K562 (cell line): Measurements from ENCODE around the gene BCL2L12. TPM values are rescaled to one million over a fixed set of nuclear protein-coding genes. Genes with fewer than 3 reads are reported as not detected.

Experiments used
- CC2D1A ChIP-seq: fragments of 450-650 bp; IDR thresholded peaks from 2 replicates; pipeline ENCODE4 v1.6.1; 2017; ENCODE audit warnings: mild to moderate bottlenecking
- CEBPB ChIP-seq: fragments of 450-650 bp; IDR thresholded peaks from 2 replicates; pipeline ENCODE4 v1.6.1; 2016; ENCODE audit warnings: missing genetic modification characterization, missing compliant biosample characterization
- CREM ChIP-seq: IDR thresholded peaks from 2 replicates; pipeline ENCODE4 v1.6.1; 2014; ENCODE audit warnings: antibody characterized with exemption, low read depth
- HMG20B ChIP-seq: fragments of 250-450 bp; sonication (Bioruptor Pico); IDR thresholded peaks from 2 replicates; pipeline ENCODE4 v1.5.0; 2021; ENCODE audit warnings: mild to moderate bottlenecking
- NFE2 ChIP-seq: IDR thresholded peaks from 2 replicates; pipeline ENCODE4 v1.6.1; 2014; ENCODE audit warnings: antibody characterized with exemption, low read depth
- POLR2AphosphoS5 ChIP-seq: IDR thresholded peaks from 2 replicates; pipeline ENCODE4 v1.6.1; 2011; ENCODE audit warnings: mild to moderate bottlenecking, low read depth, low read length, moderate library complexity; ENCODE audit not compliant: control insufficient read depth, insufficient read depth
- SIN3B ChIP-seq: fragments of 450-650 bp; IDR thresholded peaks from 2 replicates; pipeline ENCODE4 v1.6.1; 2017; ENCODE audit warnings: low read depth, mild to moderate bottlenecking, moderate library complexity
- SMC3 ChIP-seq: conservative IDR thresholded peaks from 2 replicates; pipeline ENCODE4 v1.6.1; 2011; ENCODE audit warnings: low read depth, low read length, improper control_type of control experiment; ENCODE audit not compliant: insufficient read depth
- polyA plus RNA-seq, 8 experiments: library from polyadenylated mRNA; depleted of rRNA in 4 of 8; stranded (reverse) in 5 of 8; unstranded in 3 of 8; fragments of >200 nt; fragmentation: Nextera tagmentation in 2 of 8; fragmentation: Illumina TruSeq in 1 of 8; extraction: Ambion mirVana in 2 of 8; extraction: Trizol in 1 of 8; gene quantifications; 2 replicates each; pipeline versions ENCODE4 v1.2.1 to v1.2.3, GENCODE V29; 2011 to 2014; ENCODE audit warnings: inconsistent platforms in 1 of 8, missing spikeins in 1 of 8
- total RNA-seq, 7 experiments: library from RNA; depleted of rRNA in 6 of 7; stranded (reverse); fragments of >200 nt in 6 of 7; fragmentation: Illumina TruSeq in 2 of 7; extraction: Trizol in 2 of 7; gene quantifications; 2 replicates each; pipeline versions ENCODE4 v1.2.1 to v1.2.3, GENCODE V29; 2011 to 2021; ENCODE audit warnings: low replicate concordance in 1 of 7
- TF ChIP-seq, protein P1 (sequence below): sonication (generic); formaldehyde crosslinking; IDR thresholded peaks from 2 replicates; pipeline ENCODE4 v1.8.0; 2022; ENCODE audit warnings: missing genetic modification reagents, mild to moderate bottlenecking, moderate library complexity, borderline replicate concordance
- TF ChIP-seq, protein P2 (sequence below), 2 experiments: fragments of 450-650 bp; formaldehyde crosslinking in 1 of 2; IDR thresholded peaks; 2 replicates each; pipeline versions ENCODE4 v1.4.0 to v1.6.1; 2014 to 2020; ENCODE audit warnings: mild to moderate bottlenecking in 2 of 2, borderline replicate concordance in 1 of 2, low read depth in 1 of 2

The BCL2L12 gene
- total and polyA plus RNA-seq, 9 of the 15 experiments (the other 6 are each of a cell fraction or from before 2014, with no cell fraction given): 7.4 to 263 (median 81.2) TPM

- TF ChIP-seq, protein P1, sequence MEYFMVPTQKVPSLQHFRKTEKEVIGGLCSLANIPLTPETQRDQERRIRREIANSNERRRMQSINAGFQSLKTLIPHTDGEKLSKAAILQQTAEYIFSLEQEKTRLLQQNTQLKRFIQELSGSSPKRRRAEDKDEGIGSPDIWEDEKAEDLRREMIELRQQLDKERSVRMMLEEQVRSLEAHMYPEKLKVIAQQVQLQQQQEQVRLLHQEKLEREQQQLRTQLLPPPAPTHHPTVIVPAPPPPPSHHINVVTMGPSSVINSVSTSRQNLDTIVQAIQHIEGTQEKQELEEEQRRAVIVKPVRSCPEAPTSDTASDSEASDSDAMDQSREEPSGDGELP (CRISPR knock-in tag): no peak
- peak; percentile 12; the same call in 1 of the 2 replicates for TF ChIP-seq POLR2AphosphoS5
- TF ChIP-seq NFE2: no peak
- TF ChIP-seq, protein P2, sequence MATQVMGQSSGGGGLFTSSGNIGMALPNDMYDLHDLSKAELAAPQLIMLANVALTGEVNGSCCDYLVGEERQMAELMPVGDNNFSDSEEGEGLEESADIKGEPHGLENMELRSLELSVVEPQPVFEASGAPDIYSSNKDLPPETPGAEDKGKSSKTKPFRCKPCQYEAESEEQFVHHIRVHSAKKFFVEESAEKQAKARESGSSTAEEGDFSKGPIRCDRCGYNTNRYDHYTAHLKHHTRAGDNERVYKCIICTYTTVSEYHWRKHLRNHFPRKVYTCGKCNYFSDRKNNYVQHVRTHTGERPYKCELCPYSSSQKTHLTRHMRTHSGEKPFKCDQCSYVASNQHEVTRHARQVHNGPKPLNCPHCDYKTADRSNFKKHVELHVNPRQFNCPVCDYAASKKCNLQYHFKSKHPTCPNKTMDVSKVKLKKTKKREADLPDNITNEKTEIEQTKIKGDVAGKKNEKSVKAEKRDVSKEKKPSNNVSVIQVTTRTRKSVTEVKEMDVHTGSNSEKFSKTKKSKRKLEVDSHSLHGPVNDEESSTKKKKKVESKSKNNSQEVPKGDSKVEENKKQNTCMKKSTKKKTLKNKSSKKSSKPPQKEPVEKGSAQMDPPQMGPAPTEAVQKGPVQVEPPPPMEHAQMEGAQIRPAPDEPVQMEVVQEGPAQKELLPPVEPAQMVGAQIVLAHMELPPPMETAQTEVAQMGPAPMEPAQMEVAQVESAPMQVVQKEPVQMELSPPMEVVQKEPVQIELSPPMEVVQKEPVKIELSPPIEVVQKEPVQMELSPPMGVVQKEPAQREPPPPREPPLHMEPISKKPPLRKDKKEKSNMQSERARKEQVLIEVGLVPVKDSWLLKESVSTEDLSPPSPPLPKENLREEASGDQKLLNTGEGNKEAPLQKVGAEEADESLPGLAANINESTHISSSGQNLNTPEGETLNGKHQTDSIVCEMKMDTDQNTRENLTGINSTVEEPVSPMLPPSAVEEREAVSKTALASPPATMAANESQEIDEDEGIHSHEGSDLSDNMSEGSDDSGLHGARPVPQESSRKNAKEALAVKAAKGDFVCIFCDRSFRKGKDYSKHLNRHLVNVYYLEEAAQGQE (IDR thresholded peaks at IDR 0.05; ENCODE audit: borderline replicate concordance): peak; percentile 24; the same call in 1 of the 2 replicates
- TF ChIP-seq, protein P2 (CRISPR knock-in tag; IDR thresholded peaks at IDR 0.05; ENCODE audit: low read depth): no peak
- TF ChIP-seq SMC3: peak; percentile 47
- TF ChIP-seq HMG20B: no peak
- peak; percentile 50; the same call in 1 of the 2 replicates for TF ChIP-seq CREM
- TF ChIP-seq CC2D1A: peak; percentile 68
- peak; percentile 58; the same call in 1 of the 2 replicates for TF ChIP-seq CEBPB (tag)
- TF ChIP-seq SIN3B: 0 out of 2 replicates have a peak, but pooled peaks have one; percentile 19
Measured at GRCh38 chr19:49677901-49678674, 12.4 kb downstream of the BCL2L12 start (continued).
